PC-9 (cell line): Measurements from ENCODE around the gene DNAAF1. TPM values are rescaled to one million over a fixed set of nuclear protein-coding genes. Genes with fewer than 3 reads are reported as not detected.

Experiments used
- BruUV-seq: library from RNA; stranded (reverse); fragments of 400-500 nt; replicated peaks from 2 replicates; lab custom pipeline; 2021; lab: Mats Ljungman, UMichigan
- CTCF ChIA-PET: fragments of 300-600 bp; sonication (Branson Sonifier 250); formaldehyde crosslinking; loops from one replicate; lab custom pipeline; 2022; ENCODE audit warnings: antibody characterized with exemption; lab: Charles Lee
- POLR2A ChIA-PET: fragments of 300-600 bp; sonication (Branson Sonifier 250); formaldehyde crosslinking; loops from one replicate; lab custom pipeline; 2022; ENCODE audit warnings: antibody characterized with exemption; ENCODE audit not compliant: unreplicated experiment; lab: Charles Lee
- DNase-seq, 2 experiments: peaks; one replicate each; pipeline versions ENCODE4 v3.0.0 to v3.0.0-alpha.2; 2015 to 2022; ENCODE audit warnings: mixed read lengths in 1 of 2
- H2AFZ ChIP-seq: fragments of 200-600 bp; sonication (generic); 2 replicates; pipeline ENCODE4 v1.8.1; 2017; ENCODE audit warnings: antibody characterized with exemption
- H3F3A ChIP-seq: fragments of 200-600 bp; sonication (generic); 2 replicates; pipeline ENCODE4 v1.8.1; 2017; ENCODE audit warnings: antibody characterized with exemption, mild to moderate bottlenecking, low read depth; ENCODE audit not compliant: insufficient read depth
- H3K27ac ChIP-seq: fragments of 200-600 bp; sonication (generic); 2 replicates; pipeline ENCODE4 v1.6.1; 2016; ENCODE audit warnings: mixed run types
- H3K27me3 ChIP-seq: fragments of 200-600 bp; sonication (generic); 2 replicates; pipeline ENCODE4 v1.6.1; 2016; ENCODE audit warnings: low read depth, mixed run types; ENCODE audit not compliant: insufficient read depth
- H3K36me3 ChIP-seq: fragments of 200-600 bp; sonication (generic); 2 replicates; pipeline ENCODE4 v1.6.1; 2016; ENCODE audit warnings: low read depth, mixed run types
- H3K4me1 ChIP-seq: fragments of 200-600 bp; sonication (generic); replicated peaks from 2 replicates; pipeline ENCODE4 v1.6.1; 2016; ENCODE audit warnings: mixed run types; ENCODE audit not compliant: insufficient read depth
- H3K4me2 ChIP-seq: fragments of 200-600 bp; sonication (generic); 2 replicates; pipeline ENCODE4 v1.6.1; 2017; ENCODE audit warnings: mixed run types
- H3K4me3 ChIP-seq: fragments of 200-600 bp; sonication (generic); 2 replicates; pipeline ENCODE4 v1.6.1; 2016; ENCODE audit warnings: mixed run types
- H3K79me2 ChIP-seq: fragments of 200-600 bp; sonication (generic); 2 replicates; pipeline ENCODE4 v1.6.1; 2017; ENCODE audit warnings: low read depth, mixed run types
- H3K9me2 ChIP-seq: fragments of 200-600 bp; sonication (generic); 2 replicates; pipeline ENCODE4 v1.8.1; 2017; ENCODE audit warnings: mild to moderate bottlenecking; ENCODE audit not compliant: insufficient read depth
- H3K9me3 ChIP-seq: fragments of 200-600 bp; sonication (generic); 2 replicates; pipeline ENCODE4 v1.8.1; 2016; ENCODE audit warnings: low read depth; ENCODE audit not compliant: insufficient read depth
- H4K20me1 ChIP-seq: fragments of 200-600 bp; sonication (generic); 2 replicates; pipeline ENCODE4 v1.8.1; 2017; ENCODE audit not compliant: insufficient read depth
- CTCF ChIP-seq: fragments of 200-600 bp; sonication (generic); conservative IDR thresholded peaks from 2 replicates; pipeline ENCODE4 v1.6.1; 2017; ENCODE audit warnings: mixed run types, antibody characterized with exemption, mild to moderate bottlenecking, moderate library complexity
- EZH2 ChIP-seq: fragments of 200-600 bp; sonication (generic); IDR thresholded peaks from 2 replicates; pipeline ENCODE4 v1.8.0; 2017; ENCODE audit warnings: antibody characterized with exemption, low read depth
- intact Hi-C: fragments of 100-400 bp; cut with micrococcal nuclease; formaldehyde crosslinking; loops from one replicate; pipeline ENCODE4 v1.10.0; 2022; ENCODE audit not compliant: unreplicated experiment
- total RNA-seq: library from RNA; stranded (reverse); gene quantifications from 2 replicates; pipeline ENCODE4 v1.2.3, GENCODE V29; 2021

DNAAF1 gene
- total RNA-seq, 1 experiment from 2014 or later: 1.2 TPM

- no peaks in the 10 kb centered on the region for H3K27me3 ChIP-seq
- intact Hi-C loops: no loop called here
- no peak for DNase-seq
- H3K9me3 ChIP-seq: no peaks in the 10 kb centered on the region
- TF ChIP-seq EZH2: no peak
- no peak for TF ChIP-seq CTCF
- H3K9me2 ChIP-seq: no peaks in the 10 kb centered on the region
- H3K27ac ChIP-seq: no peak overlapping the region
- no peak overlapping the region for H3K4me3 ChIP-seq
- no peaks in the 10 kb centered on the region for H3K4me1 ChIP-seq
- no TSS peak for BruUV-seq
- H3K4me2 ChIP-seq: no peak overlapping the region
- H4K20me1 ChIP-seq: no peaks in the 10 kb centered on the region
- H2AFZ ChIP-seq: no peak overlapping the region
- ChIA-PET POLR2A (no interaction called here), CTCF (no interaction called here)
- no peaks in the 10 kb centered on the region for H3K36me3 ChIP-seq
- H3F3A ChIP-seq: no peaks in the 10 kb centered on the region
- H3K79me2 ChIP-seq: no peaks in the 10 kb centered on the region
Measured at GRCh38 chr16:84193480-84193879, 48.4 kb downstream of the DNAAF1 start.

GRCh38 chr16:84194018-84194417 lies 48.9 kb downstream of the DNAAF1 start:
- H3K4me3 ChIP-seq: no peak overlapping the region
- H3K36me3 ChIP-seq: no peaks in the 10 kb centered on the region
- H2AFZ ChIP-seq: no peak overlapping the region
- H3K4me2 ChIP-seq: no peak overlapping the region
- no peaks in the 10 kb centered on the region for H3K4me1 ChIP-seq
- TF ChIP-seq CTCF (no peak), EZH2 (no peak)
- ChIA-PET POLR2A (no interaction called here), CTCF (no interaction called here)
- H4K20me1 ChIP-seq: no peaks in the 10 kb centered on the region
- H3K27me3 ChIP-seq: no peaks in the 10 kb centered on the region
- no peak for DNase-seq
- no peaks in the 10 kb centered on the region for H3K79me2 ChIP-seq
- intact Hi-C loops: no loop called here
- H3K27ac ChIP-seq: no peak overlapping the region
- no peaks in the 10 kb centered on the region for H3F3A ChIP-seq
- no TSS peak for BruUV-seq
- H3K9me2 ChIP-seq: no peaks in the 10 kb centered on the region
- H3K9me3 ChIP-seq: no peaks in the 10 kb centered on the region

GRCh38 chr16:84194470-84195200 lies 49.5 kb downstream of the DNAAF1 start:
- BruUV-seq: no TSS peak
- Histone ChIP-seq H4K20me1 (no peaks in the 10 kb centered on the region), H3K79me2 (no peaks in the 10 kb centered on the region), H3K9me3 (no peaks in the 10 kb centered on the region), H3K27ac (no peak overlapping the region), H3K4me2 (no peak overlapping the region), H3K27me3 (no peaks in the 10 kb centered on the region), H3F3A (no peaks in the 10 kb centered on the region), H3K9me2 (no peaks in the 10 kb centered on the region), H3K4me3 (no peak overlapping the region), H3K36me3 (no peaks in the 10 kb centered on the region), H3K4me1 (no peaks in the 10 kb centered on the region), H2AFZ (no peak overlapping the region)
- TF ChIP-seq CTCF (no peak), EZH2 (no peak)
- ChIA-PET CTCF (no interaction called here), POLR2A (no interaction called here)
- intact Hi-C loops: no loop called here
- DNase-seq: no peak
